ENCODE results near the gene TLCD4.
"Not testable (repeated sequence)": the region's sequence is repeated elsewhere in the genome, so short reads cannot be mapped to it uniquely, and the experiment has no call there.

TLCD4 gene

DNA sequence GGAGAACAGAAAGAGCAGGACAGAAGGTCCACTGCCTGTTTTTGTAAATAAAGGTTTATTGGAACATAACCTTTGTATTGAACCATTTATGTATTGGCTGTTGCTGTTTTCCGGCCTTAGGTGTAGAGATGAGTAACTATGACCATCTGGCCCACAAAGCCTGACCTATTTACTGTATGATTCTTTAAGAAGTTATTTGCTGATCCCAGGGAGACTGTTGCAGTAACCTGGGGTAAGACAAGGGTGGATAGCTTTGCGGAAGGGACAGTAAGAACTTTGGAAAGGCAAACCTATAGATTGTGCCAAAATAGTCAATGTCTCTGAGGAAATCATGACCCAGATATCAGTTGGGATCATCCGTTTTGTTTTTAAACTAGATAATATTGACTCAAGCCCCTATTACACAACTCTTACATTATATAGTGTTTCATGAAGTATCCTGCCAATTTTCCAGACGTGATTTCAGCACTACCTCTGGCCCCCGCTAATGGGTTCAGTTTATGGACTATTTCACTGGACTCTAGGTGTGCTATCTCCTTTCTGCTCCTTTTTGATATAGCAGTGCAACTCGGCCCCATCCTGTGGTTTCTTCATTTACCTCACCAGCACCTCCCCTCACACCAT, 20.8 kb upstream of the TLCD4 start:
- DNase-seq: no peak

DNA sequence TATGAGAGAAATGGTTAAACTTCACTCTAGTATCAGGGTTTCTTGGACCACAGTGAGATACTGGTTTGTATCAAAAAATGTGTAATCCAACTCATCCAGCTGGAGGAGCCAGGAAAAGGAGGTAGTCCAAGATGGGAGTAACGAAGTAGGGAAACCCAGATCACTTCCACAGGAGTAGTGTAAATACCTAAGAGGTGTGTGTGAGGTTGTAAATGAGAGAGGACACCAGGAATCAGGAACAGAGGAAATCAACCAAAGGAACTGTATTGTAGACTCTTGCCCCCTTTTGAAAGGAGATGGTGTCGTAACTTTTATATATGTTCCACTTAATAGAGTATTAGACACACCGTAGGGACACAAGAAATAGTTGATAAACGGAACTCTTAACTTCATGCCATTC, 19.7 kb upstream of the TLCD4 start:
- DNase-seq: no peak

DNA sequence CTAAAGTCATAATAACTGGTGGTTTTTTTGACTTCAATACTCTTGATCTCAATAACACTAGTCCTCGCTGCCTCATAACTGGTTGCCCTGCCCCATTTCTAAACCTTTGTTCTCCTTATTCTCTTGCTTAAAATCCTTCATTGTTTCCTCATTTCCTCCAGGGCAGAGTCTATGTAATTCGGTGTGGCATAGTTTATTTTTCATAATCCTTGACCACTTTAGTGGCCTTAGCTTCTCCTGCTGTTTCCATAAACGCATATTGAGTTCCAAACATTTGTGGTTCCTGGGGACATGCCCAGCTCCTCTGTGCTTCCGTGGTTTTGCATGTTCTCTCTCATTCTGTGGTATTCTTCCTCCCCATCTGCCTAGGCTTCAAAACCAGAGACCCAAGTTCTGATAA, 19.0 kb upstream of the TLCD4 start:
- DNase-seq: peak; percentile 16 to 58 (median 36)

DNA sequence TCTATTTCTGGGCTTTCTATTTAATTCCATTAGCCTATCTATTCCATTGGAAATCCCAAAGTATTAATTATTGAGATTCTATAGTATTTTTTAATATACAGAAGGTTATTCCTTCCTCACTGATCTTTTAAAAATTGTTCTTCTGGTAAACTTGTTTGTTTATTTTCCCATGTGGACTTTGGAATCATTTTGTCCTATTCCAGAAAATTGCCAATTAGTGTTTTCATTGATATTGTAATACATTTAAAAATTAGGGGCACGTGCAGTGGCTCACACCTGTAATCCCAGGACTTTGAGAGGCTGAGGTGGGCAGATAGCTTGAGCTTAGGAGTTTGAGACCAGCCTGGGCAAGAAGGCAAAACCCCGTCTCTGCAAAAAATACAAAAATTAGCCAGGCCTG, 8.4 kb upstream of the TLCD4 start:
- no peak for DNase-seq

DNA sequence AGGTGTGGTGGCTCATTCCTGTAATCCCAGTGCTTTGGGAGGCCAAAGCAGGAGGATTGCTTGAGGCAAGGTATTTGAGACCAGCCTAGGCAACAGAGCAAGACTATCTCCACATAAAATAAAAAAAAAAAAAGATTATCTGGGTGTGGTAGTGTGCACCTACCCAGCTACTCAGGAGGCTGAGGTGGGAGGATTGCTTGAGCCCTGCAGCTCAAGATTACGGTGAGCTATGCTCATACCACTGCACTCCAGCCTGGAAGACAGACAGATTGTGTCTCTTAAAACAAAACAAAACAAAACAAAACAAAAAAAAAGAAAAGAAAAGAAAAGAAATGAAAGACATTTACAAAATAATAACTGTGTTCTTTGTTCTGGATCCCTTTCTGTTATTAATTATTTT, 6.1 kb upstream of the TLCD4 start:
- no peak for DNase-seq

DNA sequence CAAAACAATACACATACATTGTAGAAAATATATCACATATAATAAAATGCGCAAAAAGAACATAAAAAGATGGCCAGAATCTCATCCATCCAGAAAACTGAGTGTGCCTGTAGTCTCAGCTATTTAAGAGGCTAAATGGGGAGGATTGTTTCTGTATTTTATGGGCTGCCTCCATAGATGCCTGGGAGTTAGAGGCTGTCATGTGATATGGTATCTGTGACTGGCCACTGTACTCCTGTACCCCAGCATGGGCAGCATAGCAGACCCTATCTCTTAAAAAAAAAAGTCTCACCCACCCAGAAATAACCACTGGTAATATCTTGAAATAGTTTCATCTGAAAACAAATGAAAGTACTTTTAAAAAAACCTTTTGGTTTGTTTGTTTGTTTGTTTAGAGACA, 3.5 kb upstream of the TLCD4 start:
- no peak for DNase-seq

DNA sequence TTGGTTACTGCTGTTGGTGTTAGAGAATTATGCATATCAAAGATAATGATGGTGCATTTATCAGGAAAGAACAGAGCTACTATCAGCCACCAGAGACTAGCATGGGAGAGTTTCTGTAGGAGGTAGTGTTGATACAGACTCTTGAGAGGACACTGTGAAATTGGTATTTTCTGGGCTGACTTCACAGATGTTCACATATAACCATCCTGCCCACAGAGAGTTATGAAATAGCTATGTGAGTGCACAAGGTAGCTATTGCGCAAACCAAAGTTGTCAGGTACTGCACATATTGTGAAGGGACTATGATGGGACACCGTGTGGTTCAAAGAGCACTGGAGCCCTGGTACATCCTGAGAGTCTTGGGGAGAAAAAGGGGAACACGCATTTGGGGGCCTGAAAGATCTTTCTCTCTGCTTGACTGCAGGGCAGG, 1.4 kb upstream of the TLCD4 start:
- DNase-seq: no peak

DNA sequence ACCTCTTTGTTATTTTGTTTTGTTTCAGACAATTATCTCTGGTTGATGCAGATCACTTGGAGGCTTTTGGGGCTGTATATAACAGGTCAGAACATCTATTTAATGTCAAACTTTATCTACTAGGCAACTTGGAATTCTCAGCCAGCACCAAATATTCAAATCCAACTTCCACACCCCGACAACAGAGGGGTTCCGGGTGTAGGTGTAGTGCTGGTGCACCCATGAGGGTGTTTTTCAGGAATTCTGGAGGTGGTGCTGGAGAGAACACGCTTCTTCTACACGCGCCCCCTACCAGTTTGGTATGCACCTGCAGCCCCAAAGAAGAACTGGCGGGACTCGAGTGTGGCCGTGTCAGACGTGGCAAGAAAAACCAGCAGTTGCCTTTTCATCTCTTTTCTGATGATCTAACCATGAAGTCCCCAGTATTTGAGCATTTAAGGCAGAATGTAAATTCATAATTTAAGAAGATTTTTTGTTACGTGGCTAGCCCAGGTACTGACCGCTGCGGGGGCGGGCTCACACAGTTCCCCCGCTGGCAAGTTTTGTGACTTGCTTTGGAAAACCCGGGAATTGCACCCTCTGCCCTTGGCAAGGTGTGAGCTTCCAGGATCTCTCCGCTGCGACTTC, 462 bp upstream of the TLCD4 start:
- peak in 3 of 4 experiments; percentile 29 to 41 (median 38) for DNase-seq

DNA sequence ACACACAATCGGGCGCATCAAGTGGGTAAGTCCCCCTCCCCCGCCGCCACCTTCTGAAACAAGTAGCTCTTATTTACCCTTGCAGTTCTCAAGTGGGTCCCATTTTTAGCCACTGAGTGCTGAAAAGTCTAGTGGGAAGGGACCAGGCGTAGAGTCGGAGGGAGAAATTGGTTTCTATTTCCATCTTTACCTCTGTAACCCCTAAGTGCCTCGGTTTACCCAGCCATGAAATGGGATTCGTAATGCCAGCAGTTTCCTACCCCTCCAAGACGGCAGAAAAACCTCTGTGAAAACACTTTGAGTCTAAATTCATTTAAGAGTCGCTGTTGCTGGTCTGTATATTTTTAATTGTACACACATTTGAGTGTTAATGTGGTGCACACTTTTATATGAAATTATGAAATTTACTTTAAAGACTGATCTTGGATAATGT, 928 bp downstream of the TLCD4 start:
- DNase-seq: peak in 1 of 4 experiments; percentile 5

DNA sequence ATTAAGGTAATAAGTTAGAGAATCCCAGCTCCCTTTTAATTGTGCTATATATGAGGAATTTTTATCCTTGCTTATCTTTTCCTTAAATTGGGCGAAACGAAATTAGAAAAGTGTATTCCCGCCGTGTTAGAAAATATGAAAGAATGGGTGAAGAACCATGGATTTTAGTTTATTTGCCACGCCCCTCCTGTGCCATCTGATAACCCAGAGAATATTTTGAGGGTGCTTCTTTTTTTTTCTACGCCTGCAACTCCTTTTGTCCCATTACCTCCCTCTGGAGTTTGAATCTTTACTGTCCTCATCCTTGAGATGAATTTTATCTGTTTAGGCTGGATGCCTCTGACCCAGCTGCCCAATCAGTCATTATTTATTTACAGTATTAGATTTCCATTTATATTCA, 1.6 kb downstream of the TLCD4 start:
- no peak for DNase-seq

DNA sequence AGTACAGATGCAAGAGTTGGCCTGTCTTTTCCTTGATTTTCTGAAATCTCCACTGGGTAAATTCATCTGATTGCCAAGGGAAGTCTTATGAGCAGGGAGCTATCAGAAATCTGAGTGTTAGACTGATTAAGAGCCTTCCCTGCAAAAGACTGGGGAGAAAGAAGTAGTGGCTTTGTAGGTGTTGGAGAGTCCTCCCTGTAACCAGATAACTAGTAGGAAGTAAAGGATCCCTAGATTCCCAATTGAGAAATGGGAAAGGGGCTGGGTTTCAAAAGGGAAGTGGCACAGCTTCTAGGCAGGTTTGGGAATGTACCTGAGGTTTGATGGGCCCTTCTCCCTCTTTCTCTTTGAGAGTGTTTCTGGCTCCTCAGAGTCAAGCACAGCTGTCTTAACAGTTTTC, 2.1 kb downstream of the TLCD4 start:
- no peak for DNase-seq

DNA sequence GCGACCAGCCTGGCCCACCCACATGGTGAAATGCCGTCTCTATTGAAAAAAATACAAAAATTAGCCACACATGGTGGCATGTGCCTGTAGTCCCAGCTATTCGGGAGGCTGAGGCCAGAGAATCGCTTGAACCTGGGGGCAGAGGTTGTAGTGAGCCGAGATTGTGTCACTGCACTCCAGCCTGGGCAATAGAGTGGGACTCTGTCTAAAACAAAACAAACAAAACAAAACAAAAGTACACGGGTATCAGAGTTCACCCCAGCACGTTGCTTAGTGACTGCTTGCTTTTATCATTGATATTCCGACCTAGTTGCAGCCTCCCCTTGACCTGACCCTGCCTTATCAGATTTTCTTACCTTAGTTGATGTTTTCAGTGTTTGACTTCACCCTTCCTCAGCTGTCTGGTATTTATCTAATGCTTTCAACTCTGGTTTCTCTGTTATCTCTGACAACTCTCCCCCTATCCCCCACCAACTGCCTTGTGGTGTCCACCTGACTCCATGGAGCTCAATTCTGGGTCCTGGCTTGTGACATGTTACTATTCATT, 5.1 kb downstream of the TLCD4 start:
- no peak for DNase-seq

DNA sequence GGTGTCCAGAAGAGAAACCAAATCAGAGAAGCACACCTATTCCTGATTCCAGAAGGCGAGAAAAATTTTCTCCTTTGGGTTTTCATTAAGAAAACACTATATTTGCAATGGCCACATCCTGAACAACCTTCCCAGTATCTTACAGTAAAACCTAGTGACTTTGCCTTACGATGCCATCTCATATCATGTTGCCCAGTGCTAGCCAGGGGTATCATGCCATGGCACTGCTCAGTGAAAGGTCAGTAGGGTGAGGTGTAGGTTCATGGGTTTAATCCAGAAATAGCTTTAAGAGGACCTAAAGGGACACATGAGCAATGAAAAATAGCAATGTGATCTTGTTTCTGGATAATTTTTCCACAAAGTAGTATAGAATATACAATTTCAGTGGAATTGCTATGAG, 7.2 kb downstream of the TLCD4 start:
- no peak for DNase-seq

DNA sequence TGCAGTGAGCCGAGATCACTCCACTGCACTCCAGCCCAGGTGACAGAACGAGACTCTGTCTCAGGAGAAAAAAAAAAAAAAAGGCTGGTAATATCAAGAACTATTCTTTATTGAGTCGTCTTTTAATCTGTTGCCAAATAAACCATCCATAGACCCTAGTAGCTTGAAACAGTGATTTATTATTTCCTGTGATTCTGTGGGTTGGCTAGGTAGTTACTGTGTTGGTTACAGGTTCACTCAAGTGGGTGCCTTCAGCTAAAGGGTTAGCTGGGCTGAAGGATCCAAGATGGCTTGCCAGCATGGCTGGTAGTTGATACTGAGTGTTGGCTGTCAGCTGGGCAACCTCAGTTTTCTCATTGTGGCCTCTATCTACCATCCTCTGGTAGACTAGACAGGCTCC, 9.2 kb downstream of the TLCD4 start:
- no peak for DNase-seq

DNA sequence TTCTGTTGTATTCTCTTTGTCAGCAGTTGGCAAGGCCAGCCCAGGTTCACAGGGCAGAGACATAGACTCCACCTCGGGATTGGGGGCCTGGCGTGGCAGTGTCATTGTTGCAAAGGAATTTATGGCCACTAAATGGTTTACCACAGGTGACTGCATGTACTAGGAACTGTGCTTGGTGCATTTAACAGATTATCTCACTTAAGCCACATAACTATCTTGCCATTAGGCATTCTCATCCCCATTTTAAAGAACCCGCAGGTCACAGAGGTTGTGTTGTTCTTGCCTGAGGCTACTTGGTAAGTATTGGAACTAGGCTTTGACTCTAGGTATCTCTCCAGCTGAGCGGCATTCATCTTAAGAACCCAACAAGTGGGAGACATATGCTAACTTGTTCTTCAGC, 9.7 kb downstream of the TLCD4 start:
- DNase-seq: no peak

DNA sequence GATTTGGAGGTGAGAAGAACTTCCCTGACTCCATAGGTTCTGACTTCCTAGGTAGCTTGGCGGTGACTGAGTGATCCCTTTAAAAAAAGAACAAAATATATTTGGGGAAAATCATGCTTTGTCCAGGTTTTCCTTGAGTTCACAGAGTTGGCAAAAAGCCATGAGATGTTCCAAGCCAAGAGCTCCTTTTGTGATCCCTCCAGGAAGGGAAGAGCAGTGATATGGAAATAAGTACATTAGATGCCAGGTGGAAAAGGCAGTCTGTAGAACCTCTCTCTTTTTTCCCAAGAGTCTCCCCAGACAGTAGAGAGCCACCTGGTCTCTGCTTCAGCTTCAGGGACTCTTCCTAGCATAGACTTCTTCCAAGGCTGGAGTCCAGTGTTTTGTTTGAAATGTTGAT, 10.2 kb downstream of the TLCD4 start:
- no peak for DNase-seq

DNA sequence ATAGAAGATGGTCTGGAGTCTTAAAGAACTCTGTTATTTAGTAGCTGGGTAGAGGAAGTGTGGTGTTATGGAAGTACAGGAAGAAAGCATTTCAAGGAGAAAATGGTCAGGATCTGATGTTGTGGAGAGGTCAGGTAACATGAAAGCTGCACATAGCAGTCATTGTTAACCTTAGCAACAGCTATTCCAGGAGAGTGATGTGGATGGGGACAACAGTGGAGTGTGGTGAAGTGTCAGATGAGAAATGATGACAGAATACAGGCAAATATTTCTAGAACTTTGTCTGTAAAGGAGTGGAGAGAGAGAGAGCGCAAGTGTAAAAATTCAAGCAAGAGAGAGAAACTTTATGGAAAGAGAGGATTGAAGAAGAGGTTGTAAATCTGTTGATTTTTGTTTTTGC, 15.6 kb downstream of the TLCD4 start:
- DNase-seq: no peak

DNA sequence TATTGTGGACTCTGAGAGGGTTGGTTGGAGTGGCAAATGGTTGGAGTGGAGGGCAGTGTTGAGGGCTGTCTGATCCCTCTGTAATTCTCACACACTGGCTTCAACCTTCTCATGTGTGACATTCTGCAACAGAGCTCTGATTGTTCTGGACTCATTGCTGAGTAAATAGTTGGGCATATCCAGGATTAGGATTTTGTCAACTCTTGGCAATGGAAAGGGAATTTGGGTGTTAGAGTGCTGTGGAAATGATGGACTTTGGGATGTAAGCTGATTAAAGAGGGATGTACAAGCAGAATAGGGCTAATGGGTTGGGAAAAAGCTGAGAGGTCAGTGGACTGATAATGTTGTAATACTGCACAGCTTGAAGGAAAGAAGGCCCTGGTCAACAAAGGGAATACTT, 16.5 kb downstream of the TLCD4 start:
- DNase-seq: no peak

DNA sequence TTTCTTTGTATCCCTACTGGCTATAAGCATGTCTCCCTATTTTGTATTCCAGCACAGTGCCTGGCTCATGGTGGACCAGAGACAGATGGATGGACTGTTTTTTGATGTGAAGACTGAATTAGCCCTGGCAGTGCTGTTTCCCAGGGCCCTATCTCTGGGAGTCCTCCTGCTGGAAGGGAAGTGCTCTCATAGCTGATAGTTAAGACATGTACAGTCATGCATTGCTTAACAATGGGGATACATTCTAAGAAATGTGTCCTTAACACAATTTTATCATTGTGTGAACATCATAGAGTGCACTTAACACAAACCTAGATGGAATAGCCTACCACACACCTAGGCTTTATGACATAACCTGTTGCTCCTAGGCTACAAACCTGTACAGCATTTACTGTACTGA, 21.1 kb downstream of the TLCD4 start:
- DNase-seq: no peak

DNA sequence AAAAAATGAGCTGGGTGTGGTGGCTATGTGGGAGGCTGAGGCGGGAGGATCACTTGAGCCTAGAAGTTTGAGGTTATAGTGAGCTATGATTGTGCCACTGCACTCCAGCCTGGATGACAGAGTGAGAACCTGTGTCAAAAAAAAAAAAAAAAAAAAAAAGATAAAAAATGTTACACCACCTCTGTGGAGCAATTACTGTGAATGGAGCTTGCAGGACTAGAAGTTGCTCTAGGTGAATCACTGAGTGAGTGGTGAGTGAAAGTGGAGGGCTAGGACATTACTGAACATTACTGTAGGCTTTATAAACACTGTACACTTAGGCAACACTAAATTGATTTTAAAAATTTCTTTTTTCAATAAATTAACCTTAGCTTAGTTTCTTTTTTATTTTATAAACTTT, 21.9 kb downstream of the TLCD4 start:
- DNase-seq: no peak

DNA sequence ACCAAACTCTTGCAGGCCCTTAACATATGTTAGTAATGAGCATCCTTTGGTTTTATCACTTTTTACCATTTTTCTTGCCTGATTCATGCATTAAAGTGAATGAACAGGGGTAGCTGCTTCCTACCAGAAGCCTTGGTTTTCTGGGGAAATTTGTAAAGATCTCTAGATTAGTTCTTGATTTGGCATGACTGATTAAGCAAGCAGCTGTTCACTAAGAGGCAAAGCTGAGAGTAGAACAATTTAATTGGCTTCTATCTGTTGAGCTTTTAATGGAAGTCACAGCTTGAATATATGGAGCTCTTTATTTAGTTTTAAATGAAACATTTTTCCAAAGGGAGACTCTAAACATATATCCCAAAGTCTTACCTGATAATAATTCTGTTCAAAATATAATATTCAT, 23.6 kb downstream of the TLCD4 start:
- no peak for DNase-seq

DNA sequence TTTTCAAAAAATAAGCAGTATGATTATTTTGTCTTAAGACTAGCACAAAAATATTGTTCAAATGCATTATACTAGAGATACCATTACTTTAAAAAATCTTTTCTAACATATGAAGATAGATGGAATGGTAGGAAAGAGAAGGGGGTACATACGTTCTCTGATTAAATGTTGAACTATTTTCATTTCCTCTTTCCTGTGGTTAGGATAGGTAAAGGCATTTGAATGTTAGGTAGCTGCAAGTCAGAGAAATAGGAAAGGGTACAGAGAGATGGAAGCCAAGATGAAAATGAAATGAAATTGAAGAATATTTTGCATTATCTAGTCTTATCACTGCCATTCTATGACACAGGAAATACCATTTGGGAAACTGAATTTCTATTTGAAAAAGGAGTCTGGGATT, 28.3 kb downstream of the TLCD4 start:
- no peak for DNase-seq

DNA sequence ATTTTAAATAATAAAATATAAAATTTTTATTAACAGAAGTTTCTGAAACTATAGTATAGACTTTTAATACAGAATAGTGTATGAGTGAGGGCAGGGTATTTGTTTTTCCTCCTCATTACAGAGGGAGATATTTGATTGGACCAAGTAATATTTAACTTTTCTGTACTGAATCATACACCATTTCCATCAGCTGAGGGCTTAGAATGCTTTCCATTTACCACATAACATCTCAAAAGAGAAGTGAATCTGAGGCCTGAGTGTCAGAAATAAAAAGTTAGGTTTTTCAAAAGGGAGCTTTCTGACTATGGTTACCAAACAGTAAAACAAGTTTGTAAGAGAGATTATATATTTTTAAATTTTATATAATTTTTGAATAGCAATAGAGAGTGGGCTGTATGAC, 29.5 kb downstream of the TLCD4 start:
- DNase-seq: no peak

DNA sequence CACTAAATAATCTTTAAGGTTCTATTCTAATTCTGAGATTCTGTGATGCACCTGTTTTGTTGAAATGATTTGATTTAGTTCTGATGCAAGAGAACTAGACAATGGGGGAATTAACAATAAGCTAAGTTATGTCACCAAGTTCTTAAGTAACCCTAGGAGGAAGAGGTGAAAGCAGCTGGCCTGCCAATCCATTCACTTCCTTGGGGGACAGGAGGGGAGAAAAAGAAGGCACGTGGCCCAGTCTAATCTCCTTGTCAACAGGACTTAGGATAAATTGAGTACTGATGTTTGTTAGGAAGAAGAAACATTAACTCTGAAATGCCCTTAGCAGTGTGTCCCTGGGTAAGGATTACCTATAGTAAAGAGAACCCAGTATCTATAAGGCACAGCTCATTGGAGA, 36.9 kb downstream of the TLCD4 start:
- DNase-seq: no peak

DNA sequence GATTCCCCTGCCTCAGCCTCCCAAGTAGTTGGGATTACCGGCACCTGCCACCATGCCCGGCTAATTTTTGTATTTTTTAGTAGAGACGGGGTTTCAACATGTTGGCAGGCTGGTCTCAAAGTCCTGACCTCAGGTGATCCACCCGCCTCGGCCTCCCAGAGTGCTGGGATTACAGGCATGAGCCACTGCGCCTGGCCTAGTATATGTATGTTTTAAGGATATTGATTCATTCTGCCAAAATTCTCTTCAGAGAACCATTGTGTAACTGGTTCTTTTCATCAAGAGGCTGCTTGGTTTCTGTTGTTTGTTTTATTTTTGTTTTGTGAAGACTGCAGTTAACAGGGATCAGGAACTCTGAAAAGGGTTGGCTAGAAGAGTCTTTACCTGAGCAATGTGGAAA, 48.4 kb downstream of the TLCD4 start:
- not testable (repeated sequence) for DNase-seq

All from suppressor macrophage (primary cell).